ENCODE data around the gene CHRNA9. TPM values are rescaled to one million over a fixed set of nuclear protein-coding genes. Genes with fewer than 3 reads are reported as not detected.

CHRNA9 gene
- total RNA-seq, 1 donor from 2014 or later, result not detected

DNA sequence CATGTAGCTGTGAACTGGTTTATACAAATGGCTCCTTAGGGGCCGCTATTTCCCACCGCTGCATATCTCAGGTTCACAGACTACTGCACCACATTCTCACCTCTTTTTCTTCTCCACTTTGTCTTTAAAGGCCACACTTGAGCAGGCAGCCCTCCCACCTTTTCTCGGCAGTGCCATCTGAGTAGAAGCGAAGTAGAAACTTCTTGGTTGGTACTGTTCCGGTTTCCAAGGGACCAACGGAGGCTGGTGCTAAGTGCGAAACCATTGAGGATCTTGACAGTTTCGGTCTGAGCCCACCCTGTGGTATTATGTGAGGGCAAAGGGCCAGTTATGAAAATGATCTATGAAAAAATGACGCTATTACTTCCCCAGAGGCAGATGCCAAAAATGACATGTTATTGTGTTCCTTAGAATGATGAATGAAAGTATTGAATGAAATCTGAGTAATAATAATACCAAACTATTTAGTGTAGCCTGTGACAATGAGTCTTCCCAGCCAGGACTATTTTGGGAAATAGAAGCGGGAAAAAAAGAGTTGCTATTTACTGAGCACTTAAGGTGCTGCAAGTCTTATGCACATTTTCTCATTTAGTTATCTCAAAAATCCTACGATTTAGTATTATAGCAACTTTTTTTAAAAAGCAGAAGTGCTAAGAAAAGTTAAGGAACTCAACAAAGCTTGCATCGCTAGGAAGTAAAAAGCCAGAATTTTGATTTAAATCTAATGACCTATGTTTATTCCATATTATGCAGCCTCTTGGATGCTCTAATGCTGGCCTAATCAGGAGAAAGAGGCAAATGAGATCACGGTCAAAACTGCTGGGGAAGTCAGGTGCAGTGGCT lies 29.6 kb upstream of the CHRNA9 start:
- TF ChIP-seq, protein P1, sequence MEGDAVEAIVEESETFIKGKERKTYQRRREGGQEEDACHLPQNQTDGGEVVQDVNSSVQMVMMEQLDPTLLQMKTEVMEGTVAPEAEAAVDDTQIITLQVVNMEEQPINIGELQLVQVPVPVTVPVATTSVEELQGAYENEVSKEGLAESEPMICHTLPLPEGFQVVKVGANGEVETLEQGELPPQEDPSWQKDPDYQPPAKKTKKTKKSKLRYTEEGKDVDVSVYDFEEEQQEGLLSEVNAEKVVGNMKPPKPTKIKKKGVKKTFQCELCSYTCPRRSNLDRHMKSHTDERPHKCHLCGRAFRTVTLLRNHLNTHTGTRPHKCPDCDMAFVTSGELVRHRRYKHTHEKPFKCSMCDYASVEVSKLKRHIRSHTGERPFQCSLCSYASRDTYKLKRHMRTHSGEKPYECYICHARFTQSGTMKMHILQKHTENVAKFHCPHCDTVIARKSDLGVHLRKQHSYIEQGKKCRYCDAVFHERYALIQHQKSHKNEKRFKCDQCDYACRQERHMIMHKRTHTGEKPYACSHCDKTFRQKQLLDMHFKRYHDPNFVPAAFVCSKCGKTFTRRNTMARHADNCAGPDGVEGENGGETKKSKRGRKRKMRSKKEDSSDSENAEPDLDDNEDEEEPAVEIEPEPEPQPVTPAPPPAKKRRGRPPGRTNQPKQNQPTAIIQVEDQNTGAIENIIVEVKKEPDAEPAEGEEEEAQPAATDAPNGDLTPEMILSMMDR (IDR thresholded peaks at IDR 0.05), result no peak
- TF ChIP-seq POLR2AphosphoS5 (IDR thresholded peaks at IDR 0.05; ENCODE audit: insufficient read depth in 1 of 2, low read depth in 1 of 2) (no peak), POLR2A (IDR thresholded peaks at IDR 0.05) (no peak)
- Histone ChIP-seq H3K36me3 (no peaks in the 10 kb centered on the region), H3K27ac (no peak overlapping the region), H3K4me3 (no peak overlapping the region), H3K27me3 (no peaks in the 10 kb centered on the region), H3K9me3 (no peaks in the 10 kb centered on the region), H3K4me1 (peaks cover 9% of the 10 kb centered on the region)
- intact Hi-C loops (cut with DNase I), result no loop called here
- DNase-seq (ENCODE audit: extremely low spot score in 2 of 2), result no peak

DNA sequence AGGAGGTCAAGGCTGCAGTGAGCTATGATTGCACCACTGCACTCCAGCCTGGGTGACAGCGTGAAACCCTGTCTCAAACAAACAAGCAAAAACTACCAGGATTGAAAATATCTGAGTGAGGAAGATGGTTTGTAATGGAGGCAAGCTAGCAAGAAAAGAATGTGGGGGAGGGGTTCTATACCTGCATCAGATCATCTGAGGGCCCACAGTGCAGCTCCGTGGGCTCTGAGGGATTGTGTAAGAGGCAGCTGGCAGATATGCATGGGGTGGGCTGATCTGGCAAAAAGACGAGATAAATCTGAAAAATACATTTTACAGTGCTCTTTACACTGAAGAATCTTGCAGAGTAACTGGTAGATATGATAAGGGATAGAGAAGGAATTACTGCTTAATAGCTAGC lies 28.9 kb upstream of the CHRNA9 start:
- Histone ChIP-seq H3K4me1 (peaks cover 9% of the 10 kb centered on the region), H3K9me3 (no peaks in the 10 kb centered on the region), H3K36me3 (no peaks in the 10 kb centered on the region), H3K27me3 (no peaks in the 10 kb centered on the region), H3K27ac (no peak overlapping the region), H3K4me3 (no peak overlapping the region)
- TF ChIP-seq, protein P1 (IDR thresholded peaks at IDR 0.05), result no peak
- no peak for TF ChIP-seq POLR2AphosphoS5 (IDR thresholded peaks at IDR 0.05; ENCODE audit: insufficient read depth in 1 of 2, low read depth in 1 of 2)
- TF ChIP-seq POLR2A (IDR thresholded peaks at IDR 0.05), result no peak
- no peak for DNase-seq (ENCODE audit: extremely low spot score in 2 of 2)
- intact Hi-C loops (cut with DNase I), result no loop called here

DNA sequence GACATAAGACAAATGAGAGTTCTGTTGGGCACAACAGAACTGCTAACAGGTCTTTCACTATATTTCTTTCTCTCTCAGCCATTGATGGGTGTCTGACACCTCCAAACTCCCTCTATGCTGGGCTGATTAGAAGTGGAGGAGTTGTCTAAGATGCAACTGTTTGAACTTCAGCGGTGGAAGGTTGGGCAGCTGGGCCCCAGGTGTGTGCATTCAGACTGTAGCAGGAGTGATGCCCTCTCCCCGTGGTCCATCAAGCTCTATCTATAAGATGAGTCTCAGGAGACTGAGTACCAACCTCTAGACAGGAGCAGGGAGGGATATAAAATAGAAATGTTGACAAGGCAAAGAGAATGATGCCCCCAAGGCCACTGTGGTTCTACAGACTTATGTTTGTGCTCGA lies 28.2 kb upstream of the CHRNA9 start:
- TF ChIP-seq POLR2AphosphoS5 (IDR thresholded peaks at IDR 0.05; ENCODE audit: insufficient read depth in 1 of 2, low read depth in 1 of 2), result no peak
- TF ChIP-seq, protein P1 (IDR thresholded peaks at IDR 0.05), result no peak
- no peak for TF ChIP-seq POLR2A (IDR thresholded peaks at IDR 0.05)
- DNase-seq (ENCODE audit: extremely low spot score in 2 of 2), result no peak
- Histone ChIP-seq H3K9me3 (no peaks in the 10 kb centered on the region), H3K27me3 (no peaks in the 10 kb centered on the region), H3K36me3 (no peaks in the 10 kb centered on the region), H3K27ac (no peak overlapping the region), H3K4me3 (no peak overlapping the region), H3K4me1 (peaks cover 9% of the 10 kb centered on the region)
- intact Hi-C loops (cut with DNase I), result no loop called here

DNA sequence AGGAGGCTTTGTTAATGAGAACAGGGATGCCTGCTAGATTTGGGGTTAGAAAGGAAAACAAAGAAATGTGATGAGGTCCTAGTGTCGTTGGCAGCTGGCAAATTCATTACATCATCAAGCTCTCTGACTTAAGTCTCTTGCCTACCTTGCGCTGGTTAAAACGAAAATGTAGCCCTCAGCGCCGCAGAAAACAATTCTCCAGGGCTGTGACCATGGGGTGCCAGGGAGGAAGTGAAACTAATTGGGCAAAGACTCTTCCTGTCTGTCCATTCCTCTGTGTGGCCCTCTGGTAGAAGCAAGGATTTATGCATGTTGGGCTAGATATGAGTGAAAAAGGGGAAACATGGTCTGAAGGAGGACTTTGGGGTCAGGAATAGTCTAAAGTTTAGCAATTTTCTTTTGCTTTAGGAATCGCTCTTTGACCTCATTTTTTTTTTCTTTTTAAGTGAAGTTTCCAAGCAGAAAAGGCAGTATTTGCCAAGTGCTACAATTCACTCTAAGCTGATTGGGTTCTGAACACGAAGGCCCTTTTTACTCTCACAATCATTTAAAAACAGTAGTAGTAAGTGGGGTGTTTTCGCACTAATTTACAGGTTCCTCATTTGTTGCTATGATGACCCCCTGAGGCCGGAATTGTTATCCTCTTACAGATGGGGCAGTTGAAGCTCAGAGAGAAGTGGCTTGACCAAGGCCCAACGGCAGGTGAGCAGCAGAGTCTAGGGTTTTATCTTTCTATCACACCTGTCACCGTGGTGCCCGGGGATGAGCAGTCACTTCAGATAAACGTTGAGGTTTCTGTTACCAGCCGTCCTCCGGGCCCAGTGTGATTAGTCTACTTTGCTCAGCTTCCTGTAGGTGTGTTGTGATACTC lies 27.3 kb upstream of the CHRNA9 start:
- H3K27me3 ChIP-seq, result no peaks in the 10 kb centered on the region
- no peak overlapping the region for H3K4me3 ChIP-seq
- peaks cover 9% of the 10 kb centered on the region for H3K4me1 ChIP-seq
- TF ChIP-seq, protein P1 (IDR thresholded peaks at IDR 0.05), result no peak
- no peak for TF ChIP-seq POLR2A (IDR thresholded peaks at IDR 0.05)
- no peak for TF ChIP-seq POLR2AphosphoS5 (IDR thresholded peaks at IDR 0.05; ENCODE audit: insufficient read depth in 1 of 2, low read depth in 1 of 2)
- no peak overlapping the region for H3K27ac ChIP-seq
- intact Hi-C loops (cut with DNase I), result no loop called here
- no peak for DNase-seq (ENCODE audit: extremely low spot score in 2 of 2)
- no peaks in the 10 kb centered on the region for H3K9me3 ChIP-seq
- H3K36me3 ChIP-seq, result no peaks in the 10 kb centered on the region

All from vagina (tissue), 2 donors.